Measurements from ENCODE around the gene DDI1. TPM values are rescaled to one million over a fixed set of nuclear protein-coding genes. Genes with fewer than 3 reads are reported as not detected.

The DDI1 gene
- total RNA-seq = not detected

DNA sequence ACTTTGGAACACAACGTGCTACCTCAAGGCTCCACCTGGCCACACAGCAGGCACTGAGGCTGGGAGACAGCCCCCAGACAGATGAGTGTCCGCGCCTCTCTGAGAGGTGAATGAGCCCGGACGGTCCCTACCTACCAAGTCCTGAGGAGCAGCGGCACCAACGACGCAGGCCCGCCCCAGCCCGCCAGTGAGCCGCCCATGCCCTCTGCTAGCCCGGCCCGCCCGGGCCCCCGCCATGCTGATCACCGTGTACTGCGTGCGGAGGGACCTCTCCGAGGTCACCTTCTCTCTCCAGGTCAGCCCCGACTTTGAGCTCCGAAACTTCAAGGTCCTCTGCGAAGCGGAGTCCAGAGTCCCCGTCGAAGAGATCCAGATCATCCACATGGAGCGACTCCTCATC lies at the start of gene DDI1:
TSS of gene DDI1 (plus strand) at position 53 of the 400 bp plus-strand sequence. CDS start at position 236, 183 bp downstream.
- no peak for ATAC-seq (ENCODE audit: low FRiP score)
- TF ChIP-seq CTCF (IDR thresholded peaks at IDR 0.05) = no peak

GRCh38 chr11:103987629-103988594 lies 48.5 kb upstream of the DDI1 start:
- DNase-seq (ENCODE audit: low spot score) = no peak
- TF ChIP-seq CTCF (IDR thresholded peaks at IDR 0.05) = no peak
- ATAC-seq (ENCODE audit: low FRiP score) = no peak

More for the DNA sequence above, at the start of gene DDI1:
- DNase-seq (ENCODE audit: low spot score) = no peak

- ATAC-seq (ENCODE audit: low FRiP score) = no peak
- TF ChIP-seq CTCF (IDR thresholded peaks at IDR 0.05) = no peak
- DNase-seq (ENCODE audit: low spot score) = no peak
Measured at GRCh38 chr11:103988595-103988969, 47.9 kb upstream of the DDI1 start.

- ATAC-seq (ENCODE audit: low FRiP score) (no peak), DNase-seq (ENCODE audit: low spot score) (no peak)
- no peak for TF ChIP-seq CTCF (IDR thresholded peaks at IDR 0.05)
Measured at GRCh38 chr11:103993507-103993906, 42.9 kb upstream of the DDI1 start.

GRCh38 chr11:103994094-103994493 lies 42.3 kb upstream of the DDI1 start:
- no peak for TF ChIP-seq CTCF (IDR thresholded peaks at IDR 0.05)
- DNase-seq (ENCODE audit: low spot score) = no peak
- ATAC-seq (ENCODE audit: low FRiP score) = no peak

DNA sequence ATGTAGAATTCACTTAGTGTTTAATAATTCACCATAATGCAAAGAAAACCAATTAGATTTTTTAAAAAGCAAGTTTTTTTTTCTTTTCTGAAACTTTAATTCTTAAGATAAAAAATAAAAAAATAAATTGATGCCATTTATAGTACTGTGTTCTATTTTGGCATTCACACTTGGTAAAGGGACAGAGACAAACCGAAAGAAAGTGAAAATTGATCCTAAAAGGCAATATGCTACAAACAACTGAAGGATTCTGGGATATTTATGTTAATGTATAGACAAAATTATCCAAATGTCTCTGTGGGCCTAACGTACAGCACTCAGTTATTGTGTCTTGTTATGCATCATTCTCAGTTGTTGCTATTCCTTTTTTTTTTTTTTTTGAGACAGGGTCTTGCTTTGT lies 41.9 kb upstream of the DDI1 start:
- DNase-seq (ENCODE audit: low spot score) (no peak), ATAC-seq (ENCODE audit: low FRiP score) (no peak)
- TF ChIP-seq CTCF (IDR thresholded peaks at IDR 0.05) = no peak

DNA sequence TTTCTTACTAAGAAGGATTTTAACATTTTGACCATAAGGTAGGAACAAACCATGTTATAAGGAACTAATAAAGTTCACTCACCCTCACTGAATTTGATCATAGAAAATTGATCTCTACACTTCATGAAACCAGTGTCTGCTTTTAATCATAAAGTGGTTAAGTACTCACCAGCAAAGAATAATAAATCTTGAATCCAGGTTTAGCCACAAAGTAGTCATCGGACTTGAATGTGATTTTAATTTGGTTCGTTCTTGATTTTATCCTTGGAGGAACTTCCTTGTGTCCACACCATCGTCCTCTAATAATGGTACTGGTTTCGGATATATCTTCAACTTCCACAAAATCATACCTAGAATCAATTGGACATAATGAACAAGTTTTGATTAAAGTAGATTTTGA lies 40.5 kb upstream of the DDI1 start:
- ATAC-seq (ENCODE audit: low FRiP score) (no peak), DNase-seq (ENCODE audit: low spot score) (no peak)
- no peak for TF ChIP-seq CTCF (IDR thresholded peaks at IDR 0.05)
